ENCODE results near the gene FYTTD1. TPM values are rescaled to one million over a fixed set of nuclear protein-coding genes. Genes with fewer than 3 reads are reported as not detected.

The FYTTD1 gene
- total and polyA plus RNA-seq, 2 of the 4 experiments (the other 2 are of a cell fraction), result 20.4 to 50.2 TPM

DNA sequence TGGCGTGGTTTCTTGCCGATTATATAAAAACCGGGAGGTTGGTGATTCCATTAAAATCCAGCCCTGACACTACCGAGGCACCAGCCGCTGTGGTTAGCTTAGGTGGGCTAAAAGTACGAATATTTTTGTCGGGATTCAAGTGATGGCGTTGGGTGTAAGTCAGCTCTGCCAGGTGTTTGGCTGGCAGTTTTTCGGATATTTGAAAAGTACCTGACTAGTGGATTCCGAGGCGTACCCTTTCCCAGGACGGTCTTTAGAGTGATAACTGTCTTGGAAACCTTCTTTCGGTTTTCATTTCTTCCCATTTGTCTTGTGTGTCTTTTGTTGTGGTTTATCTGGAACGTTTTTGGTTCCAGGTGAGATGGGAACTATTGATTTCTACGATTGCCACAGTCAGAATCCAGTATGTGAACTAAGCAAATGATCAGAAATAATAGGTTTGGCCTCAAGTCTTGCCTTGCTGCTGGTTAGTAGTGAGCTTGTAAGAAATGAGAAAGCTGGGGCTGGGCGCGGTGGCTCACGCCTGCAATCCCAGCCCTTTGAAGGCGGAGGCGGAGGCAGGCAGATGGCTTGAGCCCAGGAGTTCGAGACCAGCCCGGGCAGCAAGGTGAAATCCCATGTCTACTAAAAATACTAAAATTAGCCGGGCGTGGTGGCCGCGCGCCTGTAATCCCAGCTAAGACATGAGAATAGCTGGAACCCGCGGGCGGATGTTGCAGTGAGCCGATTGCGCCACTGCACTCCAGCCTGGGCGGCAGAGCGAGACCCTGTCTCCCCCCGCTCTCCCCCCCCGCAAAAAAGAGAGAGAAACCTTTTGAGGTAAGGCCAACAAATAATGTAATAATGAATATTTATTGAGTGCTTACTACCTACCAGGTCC, 1.4 kb downstream of the FYTTD1 start:
- 0 out of 3 replicates have a peak overlapping the region, but pooled peaks have one; percentile 37 for H2BK15ac ChIP-seq (ENCODE audit: low read depth, low read length)
- H3K18ac ChIP-seq (ENCODE audit: low read depth, low read length), result no peak overlapping the region
- ChIA-PET POLR2A (ENCODE audit: unreplicated experiment) (no interaction called here), CTCF (interaction anchor here (1.2 kb wide), 1 partner anchor 97 kb away, joined by 3 read pairs; no protein-coding TSS in a partner anchor)
- H4K91ac ChIP-seq (ENCODE audit: insufficient read depth, low read depth, low read length), result peak overlapping the region; percentile 66
- H3K27ac ChIP-seq (ENCODE audit: insufficient read depth, low read length), result peak overlapping the region; percentile 94
- TF ChIP-seq POLR2A (IDR thresholded peaks at IDR 0.05; ENCODE audit: low read depth, low read length) (peak; percentile 15; the same call in 1 of the 2 replicates), SMC3 (IDR thresholded peaks at IDR 0.05; ENCODE audit: low read depth, low read length) (no peak), CEBPB (IDR thresholded peaks at IDR 0.05; ENCODE audit: low read depth, low read length) (peak; percentile 73), RAD21 (IDR thresholded peaks at IDR 0.05; ENCODE audit: low read length) (no peak), MAZ (IDR thresholded peaks at IDR 0.05; ENCODE audit: borderline replicate concordance, low read depth, low read length) (0 out of 2 replicates have a peak, but pooled peaks have one; percentile 36), MXI1 (IDR thresholded peaks at IDR 0.05; ENCODE audit: borderline replicate concordance, low read depth, low read length) (0 out of 2 replicates have a peak, but pooled peaks have one; percentile 25), RCOR1 (IDR thresholded peaks at IDR 0.05; ENCODE audit: insufficient replicate concordance, low read length) (no peak), CTCF (conservative IDR thresholded peaks at IDR 0.05; ENCODE audit: low read depth, low read length) (no peak), CHD1 (IDR thresholded peaks at IDR 0.05; ENCODE audit: low read depth, low read length) (no peak)
- peak overlapping the region; percentile 93 for H2AK9ac ChIP-seq (replicated peaks; ENCODE audit: low read depth, low read length, poor library complexity)
- ATAC-seq (ENCODE audit: low read depth), result no peak
- DNase-seq, result peak; percentile 43
- 6% methylated on average over 3 of the region's 36 CpGs; no CpG with 5 or more reads in 1 of the 2 experiments for WGBS, 2 experiments (ENCODE audit: extremely low coverage in 2 of 2, insufficient read length in 1 of 2)
- H3K4me2 ChIP-seq (ENCODE audit: low read depth, low read length), result peak overlapping the region; percentile 93
- dilution Hi-C loops (cut with HindIII; ENCODE audit: low sequenced_read_pairs, unreplicated experiment), result no loop called here
- peak overlapping the region; percentile 65; the same call in 1 of the 2 replicates for H2AK5ac ChIP-seq (ENCODE audit: low read depth, low read length)
- H2BK5ac ChIP-seq (ENCODE audit: low read depth, low read length, poor library complexity, severe bottlenecking), result peak overlapping the region; percentile 91
- peak overlapping the region; percentile 69 for H3K9ac ChIP-seq (ENCODE audit: low read depth, low read length)
- H3K27me3 ChIP-seq (ENCODE audit: control insufficient read depth, insufficient read depth, low read length), result no peaks in the 10 kb centered on the region
- H4K20me1 ChIP-seq (ENCODE audit: insufficient read depth, low read length), result peaks cover 55% of the 10 kb centered on the region
- H3K79me1 ChIP-seq (ENCODE audit: low read depth in 1 of 2, low read length in 2 of 2), result peaks cover 7 to 28% of the 10 kb centered on the region in 2 experiments; a peak in 3 of 4 replicates
- H3K9me1 ChIP-seq (ENCODE audit: insufficient read depth, low read length), result peaks cover 6% of the 10 kb centered on the region; the same call in 1 of the 2 replicates
- no peaks in the 10 kb centered on the region for H3K36me3 ChIP-seq (ENCODE audit: control insufficient read depth, insufficient read depth, low read length)
- H3K23ac ChIP-seq (ENCODE audit: low read depth, low read length), result peak overlapping the region; percentile 92
- H4K8ac ChIP-seq (ENCODE audit: low read depth in 2 of 2, low read length in 2 of 2), result peak overlapping the region in 1 of 2 experiments; percentile 33; a peak in 2 of 4 replicates
- peak overlapping the region; percentile 14; the same call in 1 of the 2 replicates for H2BK120ac ChIP-seq (ENCODE audit: low read depth, low read length)
- no TSS peak for BruUV-seq (replicated peaks)
- H3K9me3 ChIP-seq (ENCODE audit: control insufficient read depth, insufficient read depth, low read length), result no peaks in the 10 kb centered on the region
- no peak overlapping the region for H2BK20ac ChIP-seq (ENCODE audit: low read depth, low read length)
- peak overlapping the region; percentile 100 for H2AFZ ChIP-seq (replicated peaks; ENCODE audit: low read length, poor library complexity)
- peaks cover 4% of the 10 kb centered on the region for H3K4me1 ChIP-seq (ENCODE audit: control insufficient read depth, insufficient read depth, low read length)
- peak overlapping the region; percentile 73; the same call in 1 of the 2 replicates for H3K56ac ChIP-seq (ENCODE audit: extremely low read depth, insufficient read depth, low read length)
- peak overlapping the region; percentile 81 for H3K14ac ChIP-seq (replicated peaks; ENCODE audit: low read depth, low read length)
- peak overlapping the region; percentile 89 for H3K4me3 ChIP-seq (ENCODE audit: insufficient read depth, low read depth, low read length)
- no peak overlapping the region for H4K5ac ChIP-seq (ENCODE audit: low read depth, low read length)
- H3K4ac ChIP-seq (ENCODE audit: low read depth, low read length), result peak overlapping the region; percentile 77
- intact Hi-C loops (cut with micrococcal nuclease), result no loop called here
- in situ Hi-C loops (cut with MboI; ENCODE audit: low sequenced_read_pairs), result no loop called here
